ENCODE results near the gene RHEB. TPM values are rescaled to one million over a fixed set of nuclear protein-coding genes. Genes with fewer than 3 reads are reported as not detected.

The RHEB gene
- total and polyA plus RNA-seq, 7 donors, result 98.0 to 248 (median 167) TPM

GRCh38 chr7:151513133-151513532, 6.6 kb downstream of the RHEB start:
- WGBS, 3 donors, result 93 to 98% (median 97%) methylated on average over 1 of the region's 1 CpG
- H3K27me3 ChIP-seq (ENCODE audit: insufficient read depth in 3 of 3, low read length in 2 of 3), result no peaks in the 10 kb centered on the region
- DNase-seq, result no peak
- no peak overlapping the region for H3K4me3 ChIP-seq
- TF ChIP-seq CTCF (IDR thresholded peaks at IDR 0.05), result no peak
- peak overlapping the region; percentile 20 for H3K27ac ChIP-seq
- H3K36me3 ChIP-seq (ENCODE audit: insufficient read depth in 1 of 2, low read depth in 1 of 2), result no peaks in the 10 kb centered on the region
- peaks cover 79% of the 10 kb centered on the region for H3K4me1 ChIP-seq
- H3K9me3 ChIP-seq, result no peaks in the 10 kb centered on the region
- no peak for ATAC-seq
- intact Hi-C loops (cut with DNase I), result loop anchor here in 1 of 2 donors (5.0 kb wide), 1 partner anchor 46 kb away; no protein-coding TSS in a partner anchor

- H3K4me3 ChIP-seq, result no peak overlapping the region
- ATAC-seq (peak; percentile 2 to 61 (median 36)), DNase-seq (no peak)
- intact Hi-C loops (cut with DNase I), result loop anchor here in 1 of 2 donors (5.0 kb wide), 1 partner anchor 45 kb away; no protein-coding TSS in a partner anchor
- H3K36me3 ChIP-seq (ENCODE audit: insufficient read depth in 1 of 2, low read depth in 1 of 2), result no peaks in the 10 kb centered on the region
- no peaks in the 10 kb centered on the region for H3K9me3 ChIP-seq
- 38 to 56% (median 39%) methylated on average over 7 of the region's 7 CpGs for WGBS, 3 donors
- no peaks in the 10 kb centered on the region for H3K27me3 ChIP-seq (ENCODE audit: insufficient read depth in 3 of 3, low read length in 2 of 3)
- TF ChIP-seq CTCF (IDR thresholded peaks at IDR 0.05), result no peak
- peaks cover 87% of the 10 kb centered on the region for H3K4me1 ChIP-seq
- peak overlapping the region; percentile 52 for H3K27ac ChIP-seq
Observed at GRCh38 chr7:151512353-151512752, 7.3 kb downstream of the RHEB start.

GRCh38 chr7:151511946-151512345, 7.7 kb downstream of the RHEB start:
- H3K4me1 ChIP-seq, result peaks cover 90% of the 10 kb centered on the region
- WGBS, 3 donors, result 69 to 83% (median 69%) methylated on average over 4 of the region's 4 CpGs

GRCh38 chr7:151511270-151511669, 8.4 kb downstream of the RHEB start:
- no peak for ATAC-seq
- DNase-seq, result no peak
- H3K4me1 ChIP-seq, result peaks cover 91% of the 10 kb centered on the region
- H3K36me3 ChIP-seq (ENCODE audit: insufficient read depth in 1 of 2, low read depth in 1 of 2), result no peaks in the 10 kb centered on the region
- H3K4me3 ChIP-seq, result no peak overlapping the region
- 90 to 93% (median 90%) methylated on average over 4 of the region's 4 CpGs for WGBS, 3 donors
- no peaks in the 10 kb centered on the region for H3K27me3 ChIP-seq (ENCODE audit: insufficient read depth in 3 of 3, low read length in 2 of 3)
- intact Hi-C loops (cut with DNase I), result loop anchor here in 1 of 2 donors (5.0 kb wide), 1 partner anchor 44 kb away; no protein-coding TSS in a partner anchor
- no peaks in the 10 kb centered on the region for H3K9me3 ChIP-seq
- peak overlapping the region; percentile 52 for H3K27ac ChIP-seq
- no peak for TF ChIP-seq CTCF (IDR thresholded peaks at IDR 0.05)

More at GRCh38 chr7:151511946-151512345, 7.7 kb downstream of the RHEB start:
- H3K9me3 ChIP-seq, result no peaks in the 10 kb centered on the region
- no peaks in the 10 kb centered on the region for H3K27me3 ChIP-seq (ENCODE audit: insufficient read depth in 3 of 3, low read length in 2 of 3)
- DNase-seq (no peak), ATAC-seq (peak; percentile 2 to 63 (median 16))
- H3K36me3 ChIP-seq (ENCODE audit: insufficient read depth in 1 of 2, low read depth in 1 of 2), result no peaks in the 10 kb centered on the region
- intact Hi-C loops (cut with DNase I), result loop anchor here in 1 of 2 donors (5.0 kb wide), 1 partner anchor 45 kb away; no protein-coding TSS in a partner anchor
- no peak overlapping the region for H3K4me3 ChIP-seq
- TF ChIP-seq CTCF (IDR thresholded peaks at IDR 0.05), result no peak
- H3K27ac ChIP-seq, result peak overlapping the region; percentile 52
